IPS DF 6.9 (cell line): ENCODE measurements around the gene RETSAT.

Source experiments
- DNase-seq: peaks from one replicate; pipeline ENCODE4 v3.0.0-alpha.2; 2013; ENCODE audit warnings: low read depth, low spot score
- H3K27ac ChIP-seq: one replicate; pipeline ENCODE4 v1.5.1; 2013; ENCODE audit warnings: low read length, control low read depth
- H3K27me3 ChIP-seq: 2 replicates; pipeline ENCODE4 v1.6.1; 2013; ENCODE audit warnings: mild to moderate bottlenecking, low read length; ENCODE audit not compliant: control insufficient read depth, insufficient read depth
- H3K36me3 ChIP-seq: 2 replicates; pipeline ENCODE4 v1.6.1; 2013; ENCODE audit warnings: low read length; ENCODE audit not compliant: control insufficient read depth, insufficient read depth
- H3K4me1 ChIP-seq: 2 replicates; pipeline ENCODE4 v1.6.1; 2013; ENCODE audit warnings: low read length; ENCODE audit not compliant: control insufficient read depth, insufficient read depth
- H3K4me3 ChIP-seq: 2 replicates; pipeline ENCODE4 v1.5.1; 2013; ENCODE audit warnings: mild to moderate bottlenecking, low read length
- H3K9me3 ChIP-seq: 2 replicates; pipeline ENCODE4 v1.6.1; 2013; ENCODE audit warnings: low read length, inconsistent platforms; ENCODE audit not compliant: control insufficient read depth, insufficient read depth
- WGBS: extraction: QIAGEN DNeasy Blood & Tissue Kit; methylation state at CpG from one replicate; pipeline ENCODE4 v1.1.7; 2013; ENCODE audit warnings: mixed read lengths, missing lambda C conversion rate; ENCODE audit not compliant: insufficient read length, insufficient coverage; 5-methylcytosine and 5-hydroxymethylcytosine counted together

The RETSAT gene

GRCh38 chr2:85354286-85355072 is at the start of gene RETSAT, which contains the start of gene ELMOD3:
TSS of gene RETSAT (minus strand) at chr2:85354528. CDS start at chr2:85354507, 21 bp downstream.
TSS of gene ELMOD3 (plus strand) at chr2:85354769. CDS start at chr2:85357199, 2,430 bp downstream.
- H3K27ac ChIP-seq, result no peak within 1 kb of the TSS
- H3K4me3 ChIP-seq, result peak within 1 kb of the TSS; percentile 78; the same call in 1 of the 2 replicates
- H3K9me3 ChIP-seq, result no peaks in the 10 kb centered on the region
- H3K36me3 ChIP-seq, result peaks cover 3% of the 10 kb centered on the region; the same call in 1 of the 2 replicates
- no CpG with 5 or more reads among the region's 42 CpGs for WGBS
- peak; percentile 99 for DNase-seq
- H3K4me1 ChIP-seq, result 0 out of 2 replicates have a peak, but pooled peaks cover 3% of the 10 kb centered on the region
- no peaks in the 10 kb centered on the region for H3K27me3 ChIP-seq

- Histone ChIP-seq H3K27me3 (no peaks in the 10 kb centered on the region), H3K27ac (no peak overlapping the region), H3K4me3 (no peak overlapping the region), H3K36me3 (peaks cover 7% of the 10 kb centered on the region; the same call in 1 of the 2 replicates), H3K9me3 (no peaks in the 10 kb centered on the region), H3K4me1 (no peaks in the 10 kb centered on the region; the same call in 1 of the 2 replicates)
- no CpG with 5 or more reads among the region's 8 CpGs for WGBS
- no peak for DNase-seq
Observed at GRCh38 chr2:85401844-85402243, 47.5 kb upstream of the RETSAT start.

- no peak overlapping the region for H3K4me3 ChIP-seq
- H3K27me3 ChIP-seq, result no peaks in the 10 kb centered on the region
- H3K27ac ChIP-seq, result no peak overlapping the region
- no peak for DNase-seq
- no CpG with 5 or more reads among the region's 7 CpGs for WGBS
- H3K36me3 ChIP-seq, result peaks cover 7% of the 10 kb centered on the region; the same call in 1 of the 2 replicates
- no peaks in the 10 kb centered on the region; the same call in 1 of the 2 replicates for H3K4me1 ChIP-seq
- H3K9me3 ChIP-seq, result no peaks in the 10 kb centered on the region
Observed at GRCh38 chr2:85401464-85401805, 47.1 kb upstream of the RETSAT start.

GRCh38 chr2:85400541-85401463 is 46.5 kb upstream of the RETSAT start:
- peaks cover 7% of the 10 kb centered on the region; the same call in 1 of the 2 replicates for H3K36me3 ChIP-seq
- no peaks in the 10 kb centered on the region for H3K27me3 ChIP-seq
- no CpG with 5 or more reads among the region's 14 CpGs for WGBS
- H3K4me1 ChIP-seq, result no peaks in the 10 kb centered on the region; the same call in 1 of the 2 replicates
- H3K9me3 ChIP-seq, result no peaks in the 10 kb centered on the region
- no peak for DNase-seq
- no peak overlapping the region for H3K4me3 ChIP-seq
- H3K27ac ChIP-seq, result no peak overlapping the region

GRCh38 chr2:85400023-85400422 is 45.7 kb upstream of the RETSAT start:
- Histone ChIP-seq H3K4me3 (no peak overlapping the region), H3K36me3 (peaks cover 7% of the 10 kb centered on the region; the same call in 1 of the 2 replicates), H3K9me3 (no peaks in the 10 kb centered on the region), H3K27ac (no peak overlapping the region), H3K4me1 (no peaks in the 10 kb centered on the region), H3K27me3 (no peaks in the 10 kb centered on the region)
- WGBS, result no CpG with 5 or more reads among the region's 8 CpGs
- no peak for DNase-seq

GRCh38 chr2:85399183-85399455 is 44.8 kb upstream of the RETSAT start:
- Histone ChIP-seq H3K4me3 (no peak overlapping the region), H3K27ac (no peak overlapping the region), H3K36me3 (peaks cover 7% of the 10 kb centered on the region; the same call in 1 of the 2 replicates), H3K9me3 (no peaks in the 10 kb centered on the region), H3K27me3 (no peaks in the 10 kb centered on the region), H3K4me1 (no peaks in the 10 kb centered on the region)
- WGBS, result no CpG with 5 or more reads among the region's 8 CpGs
- no peak for DNase-seq

GRCh38 chr2:85398426-85399182 is 44.3 kb upstream of the RETSAT start:
- H3K36me3 ChIP-seq, result peaks cover 7% of the 10 kb centered on the region; the same call in 1 of the 2 replicates
- no peaks in the 10 kb centered on the region for H3K27me3 ChIP-seq
- no CpG with 5 or more reads among the region's 8 CpGs for WGBS
- no peak overlapping the region; the same call in 1 of the 2 replicates for H3K4me3 ChIP-seq
- DNase-seq, result no peak
- H3K27ac ChIP-seq, result no peak overlapping the region
- H3K9me3 ChIP-seq, result no peaks in the 10 kb centered on the region
- no peaks in the 10 kb centered on the region for H3K4me1 ChIP-seq

- no CpG with 5 or more reads among the region's 4 CpGs for WGBS
- Histone ChIP-seq H3K9me3 (no peaks in the 10 kb centered on the region), H3K4me3 (no peak overlapping the region), H3K27me3 (no peaks in the 10 kb centered on the region), H3K4me1 (no peaks in the 10 kb centered on the region), H3K27ac (no peak overlapping the region), H3K36me3 (peaks cover 7% of the 10 kb centered on the region; the same call in 1 of the 2 replicates)
- no peak for DNase-seq
Observed at GRCh38 chr2:85397925-85398331, 43.6 kb upstream of the RETSAT start.

GRCh38 chr2:85396531-85397470 is 42.5 kb upstream of the RETSAT start:
- H3K4me1 ChIP-seq, result no peaks in the 10 kb centered on the region
- no peak for DNase-seq
- no peak overlapping the region for H3K27ac ChIP-seq
- H3K9me3 ChIP-seq, result no peaks in the 10 kb centered on the region
- H3K36me3 ChIP-seq, result peaks cover 7% of the 10 kb centered on the region; the same call in 1 of the 2 replicates
- WGBS, result no CpG with 5 or more reads among the region's 5 CpGs
- H3K27me3 ChIP-seq, result no peaks in the 10 kb centered on the region
- no peak overlapping the region for H3K4me3 ChIP-seq
